Activated T-cell treated with anti-CD3 and anti-CD28 coated beads for 1 hour (primary cell): ENCODE data around the gene HEG1.

Source experiments
- DNase-seq: peaks from one replicate; pipeline ENCODE4 v3.0.0-alpha.2; 2020; ENCODE audit warnings: low read depth

The HEG1 gene

GRCh38 chr3:125050488-125051090 is 5.2 kb downstream of the HEG1 start:
- no peak for DNase-seq

GRCh38 chr3:125048282-125048681 is 7.5 kb downstream of the HEG1 start:
- DNase-seq, result no peak

GRCh38 chr3:125045965-125046364 is 9.8 kb downstream of the HEG1 start:
- DNase-seq, result no peak

DNA sequence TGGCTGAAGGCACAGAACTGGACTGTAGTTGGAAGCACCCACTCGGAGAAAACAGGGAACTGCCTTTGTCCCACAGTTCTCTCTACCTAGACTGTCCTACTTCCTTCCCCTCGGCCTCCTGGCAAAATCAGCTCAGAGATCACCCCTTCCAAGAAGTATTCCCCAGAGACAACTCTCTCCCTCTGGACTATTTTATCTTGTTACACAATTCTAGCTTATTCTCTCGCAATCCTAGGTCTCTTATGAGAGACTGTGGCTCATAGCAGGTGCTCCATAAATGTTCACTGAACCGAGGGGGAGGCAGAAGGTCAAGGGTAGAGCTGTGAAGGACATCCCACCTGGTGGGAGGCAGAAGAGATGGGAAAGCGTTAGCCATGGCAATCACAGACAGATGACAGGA is 10.6 kb downstream of the HEG1 start:
- no peak for DNase-seq

- DNase-seq, result no peak
Measured at GRCh38 chr3:125043599-125044151, 12.1 kb downstream of the HEG1 start.

GRCh38 chr3:125042725-125043406 is 12.9 kb downstream of the HEG1 start:
- DNase-seq, result no peak

- no peak for DNase-seq
Measured at GRCh38 chr3:125039131-125040100, 16.4 kb downstream of the HEG1 start.

- DNase-seq, result no peak
Measured at GRCh38 chr3:125037498-125038150, 18.2 kb downstream of the HEG1 start.

DNA sequence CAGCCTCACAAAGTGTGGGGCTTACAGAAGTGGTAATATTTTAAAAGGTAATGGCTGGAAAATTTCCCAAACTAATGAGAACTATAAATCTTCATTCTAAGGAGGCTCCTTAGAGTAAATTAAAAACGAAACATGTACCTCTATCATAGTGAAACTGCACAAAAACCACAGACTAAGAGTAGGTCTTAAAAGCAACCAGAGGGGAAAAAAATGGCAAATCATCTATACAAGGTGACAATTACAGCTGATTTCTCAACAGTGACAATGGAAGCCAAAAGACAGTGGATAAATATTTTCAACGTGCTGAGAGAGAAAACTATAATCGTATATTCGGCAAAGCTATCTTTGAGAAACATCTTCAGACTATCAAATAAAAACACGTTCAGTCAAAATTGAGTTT is 20.6 kb downstream of the HEG1 start:
- DNase-seq, result no peak

DNA sequence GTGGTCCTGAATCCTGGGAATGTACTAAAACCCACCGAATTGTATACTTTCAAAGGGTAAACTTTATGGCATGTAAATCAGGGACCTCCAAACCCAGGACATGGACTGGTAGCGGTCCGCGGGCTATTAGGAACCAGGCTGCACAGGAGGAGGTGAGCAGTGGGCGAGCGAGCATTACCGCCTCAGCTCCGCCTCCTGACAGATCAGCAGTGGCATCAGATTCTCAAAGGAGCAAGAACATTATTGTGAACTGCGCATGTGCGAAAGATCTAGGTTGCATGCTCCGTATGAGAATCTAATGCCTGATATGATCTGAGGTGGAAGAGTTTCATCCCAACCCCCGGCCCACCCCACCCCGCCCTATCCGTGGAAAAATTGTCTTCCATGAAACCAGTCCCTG is 22.2 kb downstream of the HEG1 start:
- DNase-seq, result no peak

DNA sequence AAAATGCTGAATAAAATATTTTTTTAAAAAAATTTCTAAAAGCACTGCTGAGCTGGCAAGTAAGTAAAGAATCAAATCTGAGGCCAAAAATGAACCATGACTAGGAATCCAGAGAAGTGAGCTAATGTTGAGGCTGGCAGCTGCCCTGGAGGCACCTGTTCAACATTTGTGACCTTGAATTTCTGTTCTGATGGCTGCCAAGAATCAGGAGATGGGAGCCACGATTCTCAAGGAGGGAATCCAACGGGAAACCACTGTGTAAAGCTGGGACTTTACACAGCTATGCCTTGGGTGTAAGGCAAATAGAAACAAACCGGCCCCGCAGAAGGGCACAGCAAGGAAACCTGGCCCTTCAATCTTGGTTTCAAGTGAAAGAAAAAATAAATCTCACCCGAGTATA is 22.7 kb downstream of the HEG1 start:
- DNase-seq, result no peak

DNA sequence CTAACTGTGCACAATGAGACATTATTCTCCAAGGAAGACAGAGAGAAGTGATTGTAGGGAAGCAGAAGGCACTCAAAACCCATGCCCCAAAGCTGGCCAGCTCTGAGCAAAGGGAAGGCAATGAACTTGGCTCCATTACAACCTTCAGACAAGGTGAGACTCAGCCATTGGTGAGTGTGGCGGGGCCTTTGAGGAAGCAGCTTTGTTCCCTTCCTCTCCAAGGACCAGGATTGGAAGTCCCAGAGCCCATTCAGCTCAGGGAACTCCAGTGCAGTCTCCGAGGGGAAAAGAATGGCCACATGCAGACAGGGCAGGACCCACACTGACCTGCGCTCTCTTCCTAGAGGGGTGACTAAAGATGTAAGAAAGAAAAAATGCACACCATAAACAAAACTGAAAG is 23.1 kb downstream of the HEG1 start:
- no peak for DNase-seq

GRCh38 chr3:125032100-125032643 is 23.6 kb downstream of the HEG1 start:
- DNase-seq, result no peak

GRCh38 chr3:125031544-125031943 is 24.3 kb downstream of the HEG1 start:
- no peak for DNase-seq

DNA sequence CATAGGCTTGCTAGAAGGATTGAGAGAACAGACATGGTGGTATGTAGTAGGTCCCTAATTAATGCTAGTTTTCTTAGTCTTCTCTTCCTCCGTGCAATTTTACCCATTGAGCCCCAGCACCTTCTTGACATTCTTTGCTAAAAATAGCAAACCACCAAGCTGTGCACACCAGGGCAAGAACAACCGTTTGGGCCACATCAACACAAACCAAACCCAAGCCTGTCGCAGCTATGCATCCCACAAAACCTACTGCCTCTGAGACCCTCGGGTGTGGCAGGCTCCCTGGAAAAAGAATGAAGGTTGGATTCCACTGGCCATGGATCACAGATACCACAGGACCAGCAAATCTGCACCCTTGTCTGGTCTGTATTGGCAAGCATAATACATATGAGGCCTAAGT is 27.1 kb downstream of the HEG1 start:
- DNase-seq, result no peak

GRCh38 chr3:125025642-125026041 is 30.2 kb downstream of the HEG1 start:
- DNase-seq, result no peak

- DNase-seq, result no peak
Measured at GRCh38 chr3:125024817-125025216, 31.0 kb downstream of the HEG1 start.

DNA sequence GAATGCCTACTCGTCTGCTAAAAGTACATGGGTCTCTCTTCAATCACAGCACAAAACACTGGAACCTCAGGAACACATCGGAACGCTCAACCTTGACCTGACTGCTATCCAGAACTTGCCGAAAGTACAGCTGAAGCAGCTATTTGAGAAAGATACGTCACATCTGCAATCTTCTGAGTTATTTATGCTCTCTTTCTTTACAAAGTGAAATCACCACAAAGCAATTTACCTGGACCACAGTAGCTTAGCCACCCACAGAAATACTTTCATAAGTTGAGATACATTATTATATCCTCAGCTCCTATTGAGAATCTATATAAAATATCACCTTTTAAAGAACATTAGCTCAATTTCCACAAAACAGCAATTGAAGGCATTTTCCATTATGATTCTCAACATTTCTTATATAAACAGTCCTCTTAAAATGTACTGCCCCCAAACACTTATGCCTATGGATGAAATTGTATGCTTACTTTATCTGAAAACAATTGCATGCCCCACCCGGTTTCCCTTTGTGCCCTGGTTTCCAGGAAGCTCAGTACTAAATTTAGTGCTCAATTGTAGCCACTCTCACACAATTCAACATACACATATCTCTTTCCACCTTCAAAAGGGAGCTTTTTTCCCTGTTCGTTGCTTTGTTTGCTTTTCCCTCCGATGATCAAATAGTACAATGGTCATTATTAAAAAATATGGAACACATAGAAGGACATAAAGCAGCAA is 31.8 kb downstream of the HEG1 start:
- DNase-seq, result no peak

DNA sequence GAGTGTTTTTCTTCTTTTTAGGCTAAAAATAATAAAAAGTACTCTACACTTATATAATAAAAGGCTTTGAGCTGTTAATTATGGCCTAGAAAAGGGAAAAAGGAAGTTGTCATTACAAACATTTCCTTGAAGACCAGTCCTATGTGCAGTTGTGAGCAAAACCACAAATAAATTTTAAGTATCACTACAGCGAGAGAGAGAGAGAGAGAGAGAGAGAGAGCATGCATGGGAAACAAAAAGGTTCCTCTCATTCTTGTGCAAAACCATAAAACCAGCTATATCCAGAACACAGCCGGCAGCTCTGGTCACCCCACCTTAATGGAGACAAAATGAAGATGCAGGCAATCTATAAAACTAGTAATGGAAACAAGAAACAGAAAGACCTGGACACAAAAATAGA is 33.6 kb downstream of the HEG1 start:
- no peak for DNase-seq

GRCh38 chr3:125019271-125019670 is 36.5 kb downstream of the HEG1 start:
- DNase-seq, result no peak

- no peak for DNase-seq
Measured at GRCh38 chr3:125017406-125017805, 38.4 kb downstream of the HEG1 start.
